ENCODE data around the gene GMDS.

GMDS gene

GRCh38 chr6:1612974-1613306 is 632.5 kb downstream of the GMDS start:
- no peak for DNase-seq (ENCODE audit: low spot score)

- DNase-seq (ENCODE audit: low spot score) = no peak
These were observed 633.0 kb downstream of the GMDS start for GRCh38 chr6:1612299-1612973.

- DNase-seq (ENCODE audit: low spot score) = peak; percentile 83
These were observed 633.7 kb downstream of the GMDS start for GRCh38 chr6:1611572-1612298.

- DNase-seq (ENCODE audit: low spot score) = no peak
These were observed 634.2 kb downstream of the GMDS start for GRCh38 chr6:1611322-1611571.

GRCh38 chr6:1610497-1611321 is 634.7 kb downstream of the GMDS start:
- no peak for DNase-seq (ENCODE audit: low spot score)

GRCh38 chr6:1609648-1610496 is 635.5 kb downstream of the GMDS start, which contains the start of gene FOXC1:
Gene FOXC1 (plus strand): TSS chr6:1609915. CDS start chr6:1610446, 531 bp downstream.
- peak; percentile 88 for DNase-seq (ENCODE audit: low spot score)

GRCh38 chr6:1609041-1609647 is 636.3 kb downstream of the GMDS start:
- DNase-seq (ENCODE audit: low spot score) = no peak

- peak; percentile 58 for DNase-seq (ENCODE audit: low spot score)
These were observed 637.0 kb downstream of the GMDS start for GRCh38 chr6:1608222-1609040.

- DNase-seq (ENCODE audit: low spot score) = peak; percentile 74
These were observed 637.7 kb downstream of the GMDS start for GRCh38 chr6:1607516-1608221.

GRCh38 chr6:1606780-1607515 is 638.5 kb downstream of the GMDS start:
- DNase-seq (ENCODE audit: low spot score) = peak; percentile 69

GRCh38 chr6:1605893-1606779 is 639.3 kb downstream of the GMDS start:
- peak; percentile 49 for DNase-seq (ENCODE audit: low spot score)

- peak; percentile 63 for DNase-seq (ENCODE audit: low spot score)
These were observed 640.2 kb downstream of the GMDS start for GRCh38 chr6:1605004-1605892.

GRCh38 chr6:1604158-1605003 is 641.0 kb downstream of the GMDS start:
- peak; percentile 91 for DNase-seq (ENCODE audit: low spot score)

GRCh38 chr6:1603708-1604107 is 641.7 kb downstream of the GMDS start:
- DNase-seq (ENCODE audit: low spot score) = no peak

- no peak for DNase-seq (ENCODE audit: low spot score)
These were observed 643.2 kb downstream of the GMDS start for GRCh38 chr6:1602049-1602713.
